ENCODE results near the gene TTI1.

TTI1 gene

DNA sequence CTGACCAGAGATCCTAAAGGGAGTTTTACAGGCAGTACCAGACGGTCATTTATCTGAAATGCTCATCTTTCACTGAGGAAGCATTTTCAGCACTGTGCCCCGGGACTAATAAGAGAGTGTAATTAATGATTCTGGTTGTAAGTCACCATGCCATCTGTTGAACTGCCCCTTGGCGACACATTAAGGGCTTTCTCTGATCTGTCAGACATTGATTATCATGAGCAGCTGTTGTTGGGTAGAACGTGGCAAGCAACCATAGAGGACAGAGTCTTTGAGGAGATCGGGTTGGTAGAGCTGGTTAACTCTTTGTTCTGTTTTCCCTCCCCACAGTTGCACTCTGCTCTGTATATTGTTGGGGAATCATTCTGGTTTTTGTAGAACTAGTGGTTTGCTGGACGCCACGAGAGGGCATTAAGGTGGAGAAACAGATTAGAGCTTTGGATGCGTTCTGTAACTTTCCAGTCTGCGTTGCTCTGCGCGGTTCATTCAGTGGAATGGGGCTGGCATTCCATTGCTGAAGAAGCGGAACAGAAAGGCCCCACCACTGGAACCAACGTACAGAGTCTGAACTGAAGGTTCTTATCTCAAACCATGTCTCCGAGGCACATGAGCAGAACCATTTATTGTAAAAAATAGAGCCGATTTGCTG is 34.6 kb upstream of the TTI1 start:
- ATAC-seq = peak; percentile 21; the same call in 1 of the 3 replicates
- TF ChIP-seq CREB5 (CRISPR knock-in tag; IDR thresholded peaks at IDR 0.05; ENCODE audit: low read depth) = no peak
- TF ChIP-seq BACH2 (CRISPR knock-in tag; IDR thresholded peaks at IDR 0.05; ENCODE audit: borderline replicate concordance) = no peak
- 0 out of 2 replicates have a peak, but pooled peaks have one; percentile 8 for TF ChIP-seq ZNF8 (CRISPR knock-in tag; IDR thresholded peaks at IDR 0.05)
- TF ChIP-seq, protein P1, sequence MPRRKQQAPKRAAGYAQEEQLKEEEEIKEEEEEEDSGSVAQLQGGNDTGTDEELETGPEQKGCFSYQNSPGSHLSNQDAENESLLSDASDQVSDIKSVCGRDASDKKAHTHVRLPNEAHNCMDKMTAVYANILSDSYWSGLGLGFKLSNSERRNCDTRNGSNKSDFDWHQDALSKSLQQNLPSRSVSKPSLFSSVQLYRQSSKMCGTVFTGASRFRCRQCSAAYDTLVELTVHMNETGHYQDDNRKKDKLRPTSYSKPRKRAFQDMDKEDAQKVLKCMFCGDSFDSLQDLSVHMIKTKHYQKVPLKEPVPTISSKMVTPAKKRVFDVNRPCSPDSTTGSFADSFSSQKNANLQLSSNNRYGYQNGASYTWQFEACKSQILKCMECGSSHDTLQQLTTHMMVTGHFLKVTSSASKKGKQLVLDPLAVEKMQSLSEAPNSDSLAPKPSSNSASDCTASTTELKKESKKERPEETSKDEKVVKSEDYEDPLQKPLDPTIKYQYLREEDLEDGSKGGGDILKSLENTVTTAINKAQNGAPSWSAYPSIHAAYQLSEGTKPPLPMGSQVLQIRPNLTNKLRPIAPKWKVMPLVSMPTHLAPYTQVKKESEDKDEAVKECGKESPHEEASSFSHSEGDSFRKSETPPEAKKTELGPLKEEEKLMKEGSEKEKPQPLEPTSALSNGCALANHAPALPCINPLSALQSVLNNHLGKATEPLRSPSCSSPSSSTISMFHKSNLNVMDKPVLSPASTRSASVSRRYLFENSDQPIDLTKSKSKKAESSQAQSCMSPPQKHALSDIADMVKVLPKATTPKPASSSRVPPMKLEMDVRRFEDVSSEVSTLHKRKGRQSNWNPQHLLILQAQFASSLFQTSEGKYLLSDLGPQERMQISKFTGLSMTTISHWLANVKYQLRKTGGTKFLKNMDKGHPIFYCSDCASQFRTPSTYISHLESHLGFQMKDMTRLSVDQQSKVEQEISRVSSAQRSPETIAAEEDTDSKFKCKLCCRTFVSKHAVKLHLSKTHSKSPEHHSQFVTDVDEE (CRISPR knock-in tag; IDR thresholded peaks at IDR 0.05) = peak; percentile 68; the same call in 1 of the 2 replicates
- TF ChIP-seq PATZ1 (CRISPR knock-in tag; IDR thresholded peaks at IDR 0.05; ENCODE audit: borderline replicate concordance) = no peak
- peak; percentile 73; the same call in 1 of the 2 replicates for TF ChIP-seq TCF4 (CRISPR knock-in tag; IDR thresholded peaks at IDR 0.05; ENCODE audit: borderline replicate concordance)

- no peak for TF ChIP-seq GLIS3 (CRISPR knock-in tag; IDR thresholded peaks at IDR 0.05)
- no peak for TF ChIP-seq CSRNP3 (CRISPR knock-in tag; IDR thresholded peaks at IDR 0.05)
- no peak for TF ChIP-seq SNAI2 (CRISPR knock-in tag; IDR thresholded peaks at IDR 0.05)
- TF ChIP-seq ZFP30 (CRISPR knock-in tag; IDR thresholded peaks at IDR 0.05) = no peak
- no peak for TF ChIP-seq PATZ1 (CRISPR knock-in tag; IDR thresholded peaks at IDR 0.05; ENCODE audit: borderline replicate concordance)
- TF ChIP-seq TOX (CRISPR knock-in tag; IDR thresholded peaks at IDR 0.05; ENCODE audit: borderline replicate concordance) = no peak
- TF ChIP-seq OSR1 (CRISPR knock-in tag; IDR thresholded peaks at IDR 0.05) = no peak
- no peak for TF ChIP-seq CREB5 (CRISPR knock-in tag; IDR thresholded peaks at IDR 0.05; ENCODE audit: low read depth)
- TF ChIP-seq, protein P1 (CRISPR knock-in tag; IDR thresholded peaks at IDR 0.05) = no peak
- TF ChIP-seq ESRRG (CRISPR knock-in tag; IDR thresholded peaks at IDR 0.05) = no peak
- TF ChIP-seq ZC3H10 (CRISPR knock-in tag; IDR thresholded peaks at IDR 0.05) = no peak
- TF ChIP-seq ARNTL (CRISPR knock-in tag; IDR thresholded peaks at IDR 0.05; ENCODE audit: borderline replicate concordance, low read depth) = no peak
- TF ChIP-seq ZNF565 (CRISPR knock-in tag; conservative IDR thresholded peaks at IDR 0.05; ENCODE audit: low read depth) = no peak
- TF ChIP-seq, protein P2, sequence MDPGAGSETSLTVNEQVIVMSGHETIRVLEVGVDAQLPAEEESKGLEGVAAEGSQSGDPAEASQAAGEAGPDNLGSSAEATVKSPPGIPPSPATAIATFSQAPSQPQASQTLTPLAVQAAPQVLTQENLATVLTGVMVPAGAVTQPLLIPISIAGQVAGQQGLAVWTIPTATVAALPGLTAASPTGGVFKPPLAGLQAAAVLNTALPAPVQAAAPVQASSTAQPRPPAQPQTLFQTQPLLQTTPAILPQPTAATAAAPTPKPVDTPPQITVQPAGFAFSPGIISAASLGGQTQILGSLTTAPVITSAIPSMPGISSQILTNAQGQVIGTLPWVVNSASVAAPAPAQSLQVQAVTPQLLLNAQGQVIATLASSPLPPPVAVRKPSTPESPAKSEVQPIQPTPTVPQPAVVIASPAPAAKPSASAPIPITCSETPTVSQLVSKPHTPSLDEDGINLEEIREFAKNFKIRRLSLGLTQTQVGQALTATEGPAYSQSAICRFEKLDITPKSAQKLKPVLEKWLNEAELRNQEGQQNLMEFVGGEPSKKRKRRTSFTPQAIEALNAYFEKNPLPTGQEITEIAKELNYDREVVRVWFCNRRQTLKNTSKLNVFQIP (CRISPR knock-in tag; IDR thresholded peaks at IDR 0.05; ENCODE audit: borderline replicate concordance, low read depth) = no peak
- no peak for TF ChIP-seq ZNF8 (CRISPR knock-in tag; IDR thresholded peaks at IDR 0.05)
- TF ChIP-seq CSDC2 (CRISPR knock-in tag; IDR thresholded peaks at IDR 0.05) = no peak
- no peak for TF ChIP-seq ISL1 (CRISPR knock-in tag; IDR thresholded peaks at IDR 0.05)
- no peak for TF ChIP-seq ZNF70 (CRISPR knock-in tag; IDR thresholded peaks at IDR 0.05)
- peak; percentile 25; the same call in 1 of the 3 replicates for ATAC-seq
These were observed 33.9 kb upstream of the TTI1 start for GRCh38 chr20:38066969-38067716.
